Lower lobe of right lung (tissue), 2 donors: ENCODE measurements around the gene TMEM129. TPM values are rescaled to one million over a fixed set of nuclear protein-coding genes. Genes with fewer than 3 reads are reported as not detected.

Experiments used
- ATAC-seq, 2 donors: fragments of 200-7000 bp; cut with Tn5 transposase; one replicate each; pipeline ENCODE4 v1.9.1; 2020 to 2022; ENCODE audit warnings: mild to moderate bottlenecking in 2 of 2, moderate library complexity in 2 of 2
- DNase-seq: peaks from one replicate; pipeline ENCODE4 v3.0.0-alpha.2; 2020
- H3K27ac ChIP-seq: fragments of 200-600 bp; one replicate; pipeline ENCODE4 v1.8.0; 2022
- H3K27me3 ChIP-seq: fragments of 200-600 bp; one replicate; pipeline ENCODE4 v1.8.0; 2022; ENCODE audit warnings: low read depth
- H3K36me3 ChIP-seq: fragments of 200-600 bp; one replicate; pipeline ENCODE4 v1.8.0; 2022; ENCODE audit warnings: mild to moderate bottlenecking
- H3K4me1 ChIP-seq: fragments of 200-600 bp; one replicate; pipeline ENCODE4 v1.8.0; 2022
- H3K4me3 ChIP-seq: fragments of 200-600 bp; one replicate; pipeline ENCODE4 v1.8.0; 2022; ENCODE audit warnings: mild to moderate bottlenecking
- H3K9me3 ChIP-seq: fragments of 200-600 bp; one replicate; pipeline ENCODE4 v1.8.0; 2022
- intact Hi-C: fragments of 100-400 bp; cut with DNase I; formaldehyde crosslinking; loops from one replicate; pipeline ENCODE4 v1.11.0; 2022
- total RNA-seq: library from RNA; stranded (reverse); fragmentation: NEBNext Ultra II Directional; extraction: Animal tissue kit (Norgen Biotek cat#: 25700); gene quantifications from one replicate; pipeline ENCODE4 v1.2.1, GENCODE V29; 2021
- TF ChIP-seq, protein P1 (sequence below): fragments of 200-600 bp; IDR thresholded peaks from one replicate; pipeline ENCODE4 v1.8.0; 2022; ENCODE audit warnings: antibody characterized with exemption, mild to moderate bottlenecking
- donor health status: DM: no; HTN: yes; CAD: no; lungs with severe emphysema.

The TMEM129 gene
- total RNA-seq, 1 donor from 2014 or later: 30.9 TPM

- Histone ChIP-seq H3K27ac (peak overlapping the region; percentile 78), H3K27me3 (no peaks in the 10 kb centered on the region), H3K4me3 (no peak overlapping the region), H3K4me1 (peaks cover 62% of the 10 kb centered on the region), H3K36me3 (peaks cover 6% of the 10 kb centered on the region), H3K9me3 (no peaks in the 10 kb centered on the region)
- intact Hi-C loops: loop anchor here (5.0 kb wide), 1 partner anchor 34 kb away; no protein-coding TSS in a partner anchor
- TF ChIP-seq, protein P1, sequence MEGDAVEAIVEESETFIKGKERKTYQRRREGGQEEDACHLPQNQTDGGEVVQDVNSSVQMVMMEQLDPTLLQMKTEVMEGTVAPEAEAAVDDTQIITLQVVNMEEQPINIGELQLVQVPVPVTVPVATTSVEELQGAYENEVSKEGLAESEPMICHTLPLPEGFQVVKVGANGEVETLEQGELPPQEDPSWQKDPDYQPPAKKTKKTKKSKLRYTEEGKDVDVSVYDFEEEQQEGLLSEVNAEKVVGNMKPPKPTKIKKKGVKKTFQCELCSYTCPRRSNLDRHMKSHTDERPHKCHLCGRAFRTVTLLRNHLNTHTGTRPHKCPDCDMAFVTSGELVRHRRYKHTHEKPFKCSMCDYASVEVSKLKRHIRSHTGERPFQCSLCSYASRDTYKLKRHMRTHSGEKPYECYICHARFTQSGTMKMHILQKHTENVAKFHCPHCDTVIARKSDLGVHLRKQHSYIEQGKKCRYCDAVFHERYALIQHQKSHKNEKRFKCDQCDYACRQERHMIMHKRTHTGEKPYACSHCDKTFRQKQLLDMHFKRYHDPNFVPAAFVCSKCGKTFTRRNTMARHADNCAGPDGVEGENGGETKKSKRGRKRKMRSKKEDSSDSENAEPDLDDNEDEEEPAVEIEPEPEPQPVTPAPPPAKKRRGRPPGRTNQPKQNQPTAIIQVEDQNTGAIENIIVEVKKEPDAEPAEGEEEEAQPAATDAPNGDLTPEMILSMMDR: peak; percentile 99
- ATAC-seq: peak; percentile 76 to 78
- peak; percentile 92 for DNase-seq
These were observed 5.2 kb upstream of the TMEM129 start for GRCh38 chr4:1726146-1726934.

GRCh38 chr4:1725521-1725920, 4.4 kb upstream of the TMEM129 start:
- TF ChIP-seq, protein P1: no peak
- no peaks in the 10 kb centered on the region for H3K9me3 ChIP-seq
- H3K27ac ChIP-seq: no peak overlapping the region
- no peak overlapping the region for H3K4me3 ChIP-seq
- ATAC-seq (no peak), DNase-seq (no peak)
- H3K4me1 ChIP-seq: peaks cover 62% of the 10 kb centered on the region
- H3K27me3 ChIP-seq: no peaks in the 10 kb centered on the region
- no peaks in the 10 kb centered on the region for H3K36me3 ChIP-seq
- intact Hi-C loops: loop anchor here (5.0 kb wide), 1 partner anchor 33 kb away; no protein-coding TSS in a partner anchor

- Histone ChIP-seq H3K36me3 (peaks cover 6% of the 10 kb centered on the region), H3K9me3 (no peaks in the 10 kb centered on the region), H3K4me1 (peaks cover 62% of the 10 kb centered on the region), H3K27ac (peak overlapping the region; percentile 95), H3K4me3 (peak overlapping the region; percentile 39), H3K27me3 (no peaks in the 10 kb centered on the region)
- DNase-seq (peak; percentile 54), ATAC-seq (no peak)
- TF ChIP-seq, protein P1: no peak
- intact Hi-C loops: no loop called here
These were observed 2.1 kb upstream of the TMEM129 start for GRCh38 chr4:1723131-1723801.

DNA sequence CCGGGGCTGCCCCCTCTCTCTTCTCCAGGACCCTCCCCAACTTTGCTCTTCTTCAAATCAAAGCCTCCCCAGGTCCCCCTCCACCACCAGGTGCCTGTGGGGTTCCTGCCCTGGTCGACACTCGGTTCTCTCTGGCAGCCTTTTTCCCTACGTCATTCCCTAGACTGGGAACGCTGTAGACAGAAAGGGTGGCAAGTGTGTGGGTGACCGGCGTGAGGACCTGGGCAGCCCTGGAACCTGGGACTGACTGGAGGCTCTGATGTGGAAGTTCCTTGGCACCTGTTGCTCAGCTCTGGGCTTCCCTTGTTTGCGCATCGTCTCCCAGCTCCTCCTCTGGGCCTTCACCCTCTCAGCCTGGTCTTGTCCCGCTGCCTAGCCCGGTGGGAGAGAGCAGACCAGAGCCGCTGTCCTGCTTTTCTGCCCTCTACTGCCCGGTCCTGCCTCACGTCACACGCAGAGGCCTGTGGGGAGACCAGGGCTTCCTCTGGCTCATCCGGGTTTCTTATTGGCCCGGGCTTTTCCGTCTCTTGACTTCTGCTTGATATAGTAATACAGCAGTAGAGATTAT, 1.5 kb upstream of the TMEM129 start:
- ATAC-seq (no peak), DNase-seq (peak; percentile 50)
- peak overlapping the region; percentile 95 for H3K27ac ChIP-seq
- peaks cover 59% of the 10 kb centered on the region for H3K4me1 ChIP-seq
- H3K36me3 ChIP-seq: peaks cover 12% of the 10 kb centered on the region
- H3K27me3 ChIP-seq: no peaks in the 10 kb centered on the region
- no peaks in the 10 kb centered on the region for H3K9me3 ChIP-seq
- TF ChIP-seq, protein P1: no peak
- peak overlapping the region; percentile 80 for H3K4me3 ChIP-seq
- intact Hi-C loops: no loop called here

- TF ChIP-seq, protein P1: no peak
- ATAC-seq: no peak
- Histone ChIP-seq H3K27ac (peak overlapping the region; percentile 95), H3K4me3 (peak overlapping the region; percentile 80), H3K27me3 (no peaks in the 10 kb centered on the region), H3K36me3 (peaks cover 20% of the 10 kb centered on the region), H3K9me3 (no peaks in the 10 kb centered on the region), H3K4me1 (peaks cover 52% of the 10 kb centered on the region)
- intact Hi-C loops: no loop called here
- peak; percentile 51 for DNase-seq
These were observed 785 bp upstream of the TMEM129 start for GRCh38 chr4:1721666-1722550.
